Bronchial epithelial cell (primary cell): Measurements from ENCODE around the gene YWHAG. TPM values are rescaled to one million over a fixed set of nuclear protein-coding genes. Genes with fewer than 3 reads are reported as not detected.
"Not testable (repeated sequence)": the region's sequence is repeated elsewhere in the genome, so short reads cannot be mapped to it uniquely, and the experiment has no call there.

Source experiments
- DNase-seq: peaks from one replicate; pipeline ENCODE4 v3.0.0-alpha.2; 2010; ENCODE audit warnings: low read depth
- FAIRE-seq: peaks from 2 replicates; lab custom pipeline; 2011; peaks lifted over from hg19 to GRCh38; lab: Jason Lieb, UNC
- H3K27me3 ChIP-seq: 2 replicates; pipeline ENCODE4 v1.5.1; 2011; ENCODE audit warnings: low read length; ENCODE audit not compliant: control insufficient read depth, insufficient read depth
- H3K36me3 ChIP-seq: 2 replicates; pipeline ENCODE4 v1.5.1; 2011; ENCODE audit warnings: low read length; ENCODE audit not compliant: control insufficient read depth, insufficient read depth
- H3K4me3 ChIP-seq: 2 replicates; pipeline ENCODE4 v1.5.1; 2011; ENCODE audit warnings: mild to moderate bottlenecking, low read depth, low read length, control low read depth
- CTCF ChIP-seq: IDR thresholded peaks from 2 replicates; pipeline ENCODE4 v1.5.1; 2011; ENCODE audit warnings: mild to moderate bottlenecking, moderate library complexity, low read length, control low read depth, inconsistent platforms; ENCODE audit not compliant: insufficient read depth, severe bottlenecking
- total RNA-seq: library from RNA; depleted of rRNA; stranded (reverse); fragments of >200 nt; gene quantifications from 2 replicates; pipeline ENCODE4 v1.2.1, GENCODE V29; 2014

The YWHAG gene
- total RNA-seq, 1 donor from 2014 or later, result 112 TPM

- FAIRE-seq, result no peak
Observed at GRCh38 chr7:76325092-76325491, 33.7 kb downstream of the YWHAG start.

GRCh38 chr7:76318488-76319353 is 40.1 kb downstream of the YWHAG start:
- no peak for FAIRE-seq
- H3K4me3 ChIP-seq, result peak overlapping the region; percentile 62
- no peaks in the 10 kb centered on the region for H3K36me3 ChIP-seq
- no peaks in the 10 kb centered on the region for H3K27me3 ChIP-seq
- peak; percentile 39 for TF ChIP-seq CTCF
- DNase-seq, result peak; percentile 75

More at GRCh38 chr7:76325092-76325491, 33.7 kb downstream of the YWHAG start:
- no peak for DNase-seq
- no peak for TF ChIP-seq CTCF
- H3K27me3 ChIP-seq, result no peaks in the 10 kb centered on the region
- peaks cover 12% of the 10 kb centered on the region for H3K36me3 ChIP-seq
- H3K4me3 ChIP-seq, result no peak overlapping the region

GRCh38 chr7:76317782-76318487 is 40.9 kb downstream of the YWHAG start:
- TF ChIP-seq CTCF, result no peak
- FAIRE-seq, result no peak

GRCh38 chr7:76316984-76317781 is 41.6 kb downstream of the YWHAG start:
- no peak for FAIRE-seq

More at GRCh38 chr7:76317782-76318487, 40.9 kb downstream of the YWHAG start:
- DNase-seq, result peak; percentile 87
- H3K36me3 ChIP-seq, result no peaks in the 10 kb centered on the region
- H3K27me3 ChIP-seq, result no peaks in the 10 kb centered on the region
- H3K4me3 ChIP-seq, result peak overlapping the region; percentile 62

GRCh38 chr7:76315364-76315763 is 43.4 kb downstream of the YWHAG start:
- no peak for DNase-seq

More at GRCh38 chr7:76316984-76317781, 41.6 kb downstream of the YWHAG start:
- H3K36me3 ChIP-seq, result no peaks in the 10 kb centered on the region
- peak overlapping the region; percentile 62 for H3K4me3 ChIP-seq
- no peak for DNase-seq
- no peaks in the 10 kb centered on the region for H3K27me3 ChIP-seq
- TF ChIP-seq CTCF, result no peak

DNA sequence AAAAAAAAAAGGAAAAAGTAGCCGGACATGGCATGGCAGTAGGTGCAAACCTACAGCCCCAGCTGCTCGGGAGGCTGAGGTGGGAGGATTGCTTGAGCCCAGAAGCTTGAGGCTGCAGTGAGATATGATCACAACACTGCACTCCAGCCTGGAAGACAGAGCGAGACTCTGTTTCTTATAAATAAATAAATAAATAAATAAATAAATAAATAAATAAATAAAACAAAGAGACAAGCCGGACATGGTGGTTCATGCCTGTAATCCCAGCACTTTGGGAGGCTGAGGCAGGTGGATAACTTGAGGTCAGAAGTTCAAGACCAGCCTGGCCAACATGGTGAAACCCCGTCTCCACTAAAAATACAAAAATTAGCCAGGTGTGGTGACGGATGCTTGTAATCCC is 44.1 kb downstream of the YWHAG start:
- not testable (repeated sequence) for DNase-seq, H3K4me3 ChIP-seq, FAIRE-seq, H3K36me3 ChIP-seq, H3K27me3 ChIP-seq

More at GRCh38 chr7:76315364-76315763, 43.4 kb downstream of the YWHAG start:
- no peak for TF ChIP-seq CTCF
- no peak for FAIRE-seq
- Histone ChIP-seq H3K4me3 (no peak overlapping the region), H3K36me3 (no peaks in the 10 kb centered on the region), H3K27me3 (no peaks in the 10 kb centered on the region)
